Heart left ventricle (tissue), 13 donors: ENCODE measurements around the gene ZNF771.

Experiments
- POLR2A ChIP-seq, 2 donors: fragments of 450-650 bp; IDR thresholded peaks; one replicate each; pipeline ENCODE4 v1.6.1; 2017; ENCODE audit warnings: antibody characterized with exemption in 2 of 2, mild to moderate bottlenecking in 2 of 2, moderate library complexity in 2 of 2
- TF ChIP-seq, protein P1 (sequence below), 12 donors: fragments of 200-600 bp; sonication (generic) in 4 of 12; IDR thresholded peaks; one replicate each; pipeline versions ENCODE4 v1.5.0 to v1.8.0; 2018 to 2022; ENCODE audit warnings: antibody characterized with exemption in 12 of 12, mild to moderate bottlenecking in 5 of 12
- donor health status: ischemic (EF 13 %, LVEDD 7.1; RV severe dilation, severe dysfunction).
- donor health status: DM: no; HTN: yes; CAD: no.
- donor health status: DM: no; HTN: no; CAD: no.
- donor health status: ischemic (EF 25% LVEDD 6.9; RV normal size, moderate dysfunction).
- donor health status: ischemic (EF 25% LVEDD 5.7; RV mildly dilated, moderate dysfunction).
- donor health status: ischemic (EF 35%, LVEDD 5.7; RV mildly dilated, moderate dysfunction).
- donor health status: nonischemic (EF 11% LVEDD 7.7; RV severe dilation, severe dysfunction).
- donor health status: DM: yes; HTN: yes; CAD: no.
- donor health status: PGD.
- donor health status: ischemic (EF 29% LVEDD 5.4; RV normal size, mild dysfunction).
- donor health status: nonischemic (EF 23%, LVEDD 6.1; RV moderate dilation, normal function).

DNA sequence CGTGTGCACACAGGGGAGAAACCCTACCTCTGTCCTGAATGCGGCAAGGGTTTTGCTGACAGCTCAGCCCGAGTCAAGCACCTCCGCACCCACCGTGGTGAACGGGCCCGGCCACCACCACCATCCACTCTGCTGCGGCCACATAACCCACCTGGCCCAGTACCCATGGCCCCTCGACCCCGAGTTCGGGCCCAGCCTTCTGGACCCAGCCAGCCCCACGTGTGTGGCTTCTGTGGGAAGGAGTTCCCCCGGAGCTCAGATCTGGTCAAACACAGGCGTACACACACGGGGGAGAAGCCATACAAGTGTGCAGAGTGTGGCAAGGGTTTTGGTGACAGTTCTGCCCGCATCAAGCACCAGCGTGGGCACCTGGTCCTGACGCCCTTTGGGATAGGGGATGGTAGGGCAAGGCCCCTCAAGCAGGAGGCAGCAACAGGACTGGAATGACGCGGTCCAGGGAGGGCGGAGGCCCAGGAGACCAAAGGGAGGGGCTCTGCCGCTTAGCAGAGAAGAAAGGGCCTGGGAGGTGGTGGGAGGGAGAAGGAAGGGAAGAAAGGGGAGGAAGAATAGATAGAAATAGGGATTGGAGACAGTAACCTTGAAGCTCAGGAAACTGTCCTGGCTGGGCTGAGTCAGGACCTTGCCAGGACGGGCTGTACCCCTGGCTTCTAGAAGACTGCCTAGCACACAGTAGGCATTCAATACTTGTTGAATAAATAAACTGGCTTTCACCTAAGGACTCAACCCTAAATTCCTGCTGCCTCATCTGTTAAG, 8.6 kb upstream of the ZNF771 start:
- TF ChIP-seq, protein P1, sequence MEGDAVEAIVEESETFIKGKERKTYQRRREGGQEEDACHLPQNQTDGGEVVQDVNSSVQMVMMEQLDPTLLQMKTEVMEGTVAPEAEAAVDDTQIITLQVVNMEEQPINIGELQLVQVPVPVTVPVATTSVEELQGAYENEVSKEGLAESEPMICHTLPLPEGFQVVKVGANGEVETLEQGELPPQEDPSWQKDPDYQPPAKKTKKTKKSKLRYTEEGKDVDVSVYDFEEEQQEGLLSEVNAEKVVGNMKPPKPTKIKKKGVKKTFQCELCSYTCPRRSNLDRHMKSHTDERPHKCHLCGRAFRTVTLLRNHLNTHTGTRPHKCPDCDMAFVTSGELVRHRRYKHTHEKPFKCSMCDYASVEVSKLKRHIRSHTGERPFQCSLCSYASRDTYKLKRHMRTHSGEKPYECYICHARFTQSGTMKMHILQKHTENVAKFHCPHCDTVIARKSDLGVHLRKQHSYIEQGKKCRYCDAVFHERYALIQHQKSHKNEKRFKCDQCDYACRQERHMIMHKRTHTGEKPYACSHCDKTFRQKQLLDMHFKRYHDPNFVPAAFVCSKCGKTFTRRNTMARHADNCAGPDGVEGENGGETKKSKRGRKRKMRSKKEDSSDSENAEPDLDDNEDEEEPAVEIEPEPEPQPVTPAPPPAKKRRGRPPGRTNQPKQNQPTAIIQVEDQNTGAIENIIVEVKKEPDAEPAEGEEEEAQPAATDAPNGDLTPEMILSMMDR (IDR thresholded peaks at IDR 0.05), result no peak
- TF ChIP-seq POLR2A (IDR thresholded peaks at IDR 0.05), result no peak
